ENCODE results near the gene SMAD6. TPM values are rescaled to one million over a fixed set of nuclear protein-coding genes. Genes with fewer than 3 reads are reported as not detected.

The SMAD6 gene
- total and polyA plus RNA-seq, 9 of the 15 experiments (the other 6 are each of a cell fraction or from before 2014, with no cell fraction given), result 0.10 to 15.5 (median 3.7) TPM

- TF ChIP-seq UBTF (IDR thresholded peaks at IDR 0.05; ENCODE audit: borderline replicate concordance in 1 of 2, low read depth in 2 of 2, low read length in 2 of 2) (no peak), ZKSCAN8 (CRISPR knock-in tag; IDR thresholded peaks at IDR 0.05) (no peak), TARDBP (IDR thresholded peaks at IDR 0.05) (no peak), PHB (CRISPR knock-in tag; IDR thresholded peaks at IDR 0.05) (no peak), ZNF507 (tag; conservative IDR thresholded peaks at IDR 0.05) (no peak), GATAD2A (IDR thresholded peaks at IDR 0.05) (no peak), SREBF1 (IDR thresholded peaks at IDR 0.05; ENCODE audit: borderline replicate concordance, low read depth, low read length) (no peak)
- TF ChIP-seq, protein P1, sequence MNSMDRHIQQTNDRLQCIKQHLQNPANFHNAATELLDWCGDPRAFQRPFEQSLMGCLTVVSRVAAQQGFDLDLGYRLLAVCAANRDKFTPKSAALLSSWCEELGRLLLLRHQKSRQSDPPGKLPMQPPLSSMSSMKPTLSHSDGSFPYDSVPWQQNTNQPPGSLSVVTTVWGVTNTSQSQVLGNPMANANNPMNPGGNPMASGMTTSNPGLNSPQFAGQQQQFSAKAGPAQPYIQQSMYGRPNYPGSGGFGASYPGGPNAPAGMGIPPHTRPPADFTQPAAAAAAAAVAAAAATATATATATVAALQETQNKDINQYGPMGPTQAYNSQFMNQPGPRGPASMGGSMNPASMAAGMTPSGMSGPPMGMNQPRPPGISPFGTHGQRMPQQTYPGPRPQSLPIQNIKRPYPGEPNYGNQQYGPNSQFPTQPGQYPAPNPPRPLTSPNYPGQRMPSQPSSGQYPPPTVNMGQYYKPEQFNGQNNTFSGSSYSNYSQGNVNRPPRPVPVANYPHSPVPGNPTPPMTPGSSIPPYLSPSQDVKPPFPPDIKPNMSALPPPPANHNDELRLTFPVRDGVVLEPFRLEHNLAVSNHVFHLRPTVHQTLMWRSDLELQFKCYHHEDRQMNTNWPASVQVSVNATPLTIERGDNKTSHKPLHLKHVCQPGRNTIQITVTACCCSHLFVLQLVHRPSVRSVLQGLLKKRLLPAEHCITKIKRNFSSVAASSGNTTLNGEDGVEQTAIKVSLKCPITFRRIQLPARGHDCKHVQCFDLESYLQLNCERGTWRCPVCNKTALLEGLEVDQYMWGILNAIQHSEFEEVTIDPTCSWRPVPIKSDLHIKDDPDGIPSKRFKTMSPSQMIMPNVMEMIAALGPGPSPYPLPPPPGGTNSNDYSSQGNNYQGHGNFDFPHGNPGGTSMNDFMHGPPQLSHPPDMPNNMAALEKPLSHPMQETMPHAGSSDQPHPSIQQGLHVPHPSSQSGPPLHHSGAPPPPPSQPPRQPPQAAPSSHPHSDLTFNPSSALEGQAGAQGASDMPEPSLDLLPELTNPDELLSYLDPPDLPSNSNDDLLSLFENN (IDR thresholded peaks at IDR 0.05; ENCODE audit: low read depth in 2 of 2, low read length in 2 of 2), result no peak
Measured at GRCh38 chr15:66747886-66748707, 46.1 kb downstream of the SMAD6 start (continued).

All from K562 (cell line).